ENCODE results near the gene SNCB.

SNCB gene

DNA sequence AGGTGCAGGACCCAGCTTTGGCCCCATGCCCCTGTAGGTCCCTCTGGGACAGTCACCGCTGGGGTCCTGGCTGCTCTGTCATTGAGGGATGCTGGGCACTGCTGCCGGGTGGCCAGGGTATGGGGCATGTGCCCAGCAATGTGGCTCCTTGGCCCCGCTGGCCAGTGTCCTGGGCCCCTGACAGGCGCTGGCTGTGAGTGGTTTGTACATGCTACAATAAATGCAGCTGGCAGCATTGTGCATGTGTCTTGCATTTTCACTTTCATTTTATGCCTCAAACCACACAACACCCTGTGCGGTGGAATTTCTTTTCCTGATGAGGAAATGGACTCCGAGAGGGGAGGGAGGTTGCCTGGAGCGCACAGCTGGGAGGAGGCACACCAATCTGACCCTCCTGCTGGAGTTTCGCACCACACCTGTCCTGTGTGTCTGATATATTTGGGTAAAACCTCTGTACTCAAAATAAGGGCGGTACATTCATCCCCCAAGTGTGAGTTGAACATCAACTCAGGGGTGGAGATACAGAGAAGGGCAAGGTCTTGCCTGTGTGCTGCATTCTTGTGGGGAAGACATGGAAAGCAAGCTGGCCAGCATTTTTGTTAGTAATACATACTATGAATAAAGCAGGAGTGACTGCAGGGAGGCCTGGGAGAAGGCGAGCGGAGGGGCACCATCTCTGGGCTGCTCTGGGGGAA is 28.6 kb upstream of the SNCB start:
- no peak overlapping the region for H3K27ac ChIP-seq (ENCODE audit: poor library complexity, severe bottlenecking)

DNA sequence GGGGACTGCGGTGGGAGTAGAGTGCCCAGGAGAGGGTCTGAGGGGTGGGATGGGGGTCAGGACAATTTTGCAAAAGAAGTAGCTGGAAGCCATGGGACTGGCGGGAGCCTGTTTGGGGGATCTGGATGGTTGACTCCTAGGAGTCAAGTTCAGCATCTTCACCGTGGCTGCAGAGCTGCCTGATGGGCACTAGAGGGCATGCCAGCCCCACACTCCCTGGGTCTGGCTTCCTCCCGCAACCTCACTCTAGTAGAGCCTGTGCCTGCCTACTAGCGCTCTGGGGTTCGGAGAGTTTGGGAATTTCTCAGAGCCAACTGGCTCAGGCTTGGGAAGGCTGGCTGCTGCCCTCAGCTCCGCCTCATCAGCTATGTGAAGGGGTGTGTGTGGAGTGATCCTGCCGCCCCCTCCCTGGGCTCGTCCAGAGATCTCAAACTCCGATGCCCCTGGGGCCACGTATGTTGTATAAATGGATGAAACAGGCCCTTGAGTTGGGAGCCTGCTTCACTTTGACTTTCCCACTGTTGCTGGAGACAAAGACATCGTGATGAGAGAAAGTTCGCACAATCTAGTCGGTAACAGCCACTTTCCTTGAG is 27.8 kb upstream of the SNCB start:
- peak; percentile 75 for ATAC-seq (ENCODE audit: low read depth)

More for the DNA sequence above, 28.6 kb upstream of the SNCB start:
- ATAC-seq (ENCODE audit: low read depth) (no peak), DNase-seq (ENCODE audit: low spot score) (no peak)
- no peaks in the 10 kb centered on the region for H3K4me1 ChIP-seq (ENCODE audit: insufficient read depth, poor library complexity, severe bottlenecking)
- H3K27me3 ChIP-seq (ENCODE audit: insufficient read depth, poor library complexity, severe bottlenecking) = peaks cover 2% of the 10 kb centered on the region
- H3K36me3 ChIP-seq (ENCODE audit: low read depth) = peaks cover 3% of the 10 kb centered on the region; the same call in 1 of the 2 replicates
- TF ChIP-seq, protein P1, sequence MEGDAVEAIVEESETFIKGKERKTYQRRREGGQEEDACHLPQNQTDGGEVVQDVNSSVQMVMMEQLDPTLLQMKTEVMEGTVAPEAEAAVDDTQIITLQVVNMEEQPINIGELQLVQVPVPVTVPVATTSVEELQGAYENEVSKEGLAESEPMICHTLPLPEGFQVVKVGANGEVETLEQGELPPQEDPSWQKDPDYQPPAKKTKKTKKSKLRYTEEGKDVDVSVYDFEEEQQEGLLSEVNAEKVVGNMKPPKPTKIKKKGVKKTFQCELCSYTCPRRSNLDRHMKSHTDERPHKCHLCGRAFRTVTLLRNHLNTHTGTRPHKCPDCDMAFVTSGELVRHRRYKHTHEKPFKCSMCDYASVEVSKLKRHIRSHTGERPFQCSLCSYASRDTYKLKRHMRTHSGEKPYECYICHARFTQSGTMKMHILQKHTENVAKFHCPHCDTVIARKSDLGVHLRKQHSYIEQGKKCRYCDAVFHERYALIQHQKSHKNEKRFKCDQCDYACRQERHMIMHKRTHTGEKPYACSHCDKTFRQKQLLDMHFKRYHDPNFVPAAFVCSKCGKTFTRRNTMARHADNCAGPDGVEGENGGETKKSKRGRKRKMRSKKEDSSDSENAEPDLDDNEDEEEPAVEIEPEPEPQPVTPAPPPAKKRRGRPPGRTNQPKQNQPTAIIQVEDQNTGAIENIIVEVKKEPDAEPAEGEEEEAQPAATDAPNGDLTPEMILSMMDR (IDR thresholded peaks at IDR 0.05; ENCODE audit: poor library complexity, severe bottlenecking) = no peak
- no peaks in the 10 kb centered on the region for H3K9me3 ChIP-seq (ENCODE audit: severe bottlenecking)
- H3K4me3 ChIP-seq (ENCODE audit: severe bottlenecking) = no peak overlapping the region

DNA sequence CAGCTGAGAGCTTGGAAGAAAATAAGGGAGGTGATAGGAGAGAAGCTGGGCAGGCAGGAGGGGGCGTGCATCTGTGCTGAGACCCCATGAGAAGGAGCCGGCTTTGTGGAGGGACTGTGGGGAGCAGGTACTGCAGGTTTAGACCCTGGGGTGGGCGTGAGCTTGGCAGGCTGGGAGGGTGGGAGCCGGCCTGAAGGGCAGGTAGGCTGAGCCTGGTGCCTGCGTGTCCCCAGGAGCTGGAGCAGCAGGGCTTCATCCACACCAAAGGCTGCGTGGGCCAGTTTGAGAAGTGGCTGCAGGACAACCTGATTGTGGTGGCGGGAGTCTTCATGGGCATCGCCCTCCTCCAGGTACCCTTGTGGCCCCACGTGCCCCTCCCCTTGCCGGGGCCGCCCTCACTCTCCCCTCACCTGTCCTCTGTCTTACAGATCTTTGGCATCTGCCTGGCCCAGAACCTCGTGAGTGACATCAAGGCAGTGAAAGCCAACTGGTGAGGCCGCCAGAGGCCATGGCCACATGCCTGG is 26.2 kb upstream of the SNCB start:
- H3K4me1 ChIP-seq (ENCODE audit: insufficient read depth, poor library complexity, severe bottlenecking) = no peaks in the 10 kb centered on the region
- ATAC-seq (ENCODE audit: low read depth) (no peak), DNase-seq (ENCODE audit: low spot score) (no peak)
- H3K4me3 ChIP-seq (ENCODE audit: severe bottlenecking) = no peak overlapping the region
- peaks cover 8% of the 10 kb centered on the region; the same call in 1 of the 2 replicates for H3K36me3 ChIP-seq (ENCODE audit: low read depth)
- H3K27ac ChIP-seq (ENCODE audit: poor library complexity, severe bottlenecking) = no peak overlapping the region
- TF ChIP-seq, protein P1 (IDR thresholded peaks at IDR 0.05; ENCODE audit: poor library complexity, severe bottlenecking) = no peak
- no peaks in the 10 kb centered on the region for H3K27me3 ChIP-seq (ENCODE audit: insufficient read depth, poor library complexity, severe bottlenecking)
- no peaks in the 10 kb centered on the region for H3K9me3 ChIP-seq (ENCODE audit: severe bottlenecking)

More for the DNA sequence above, 27.8 kb upstream of the SNCB start:
- Histone ChIP-seq H3K4me3 (ENCODE audit: severe bottlenecking) (no peak overlapping the region), H3K9me3 (ENCODE audit: severe bottlenecking) (no peaks in the 10 kb centered on the region), H3K4me1 (ENCODE audit: insufficient read depth, poor library complexity, severe bottlenecking) (no peaks in the 10 kb centered on the region), H3K27ac (ENCODE audit: poor library complexity, severe bottlenecking) (no peak overlapping the region), H3K27me3 (ENCODE audit: insufficient read depth, poor library complexity, severe bottlenecking) (no peaks in the 10 kb centered on the region), H3K36me3 (ENCODE audit: low read depth) (peaks cover 7% of the 10 kb centered on the region; the same call in 1 of the 2 replicates)
- no peak for DNase-seq (ENCODE audit: low spot score)
- TF ChIP-seq, protein P1 (IDR thresholded peaks at IDR 0.05; ENCODE audit: poor library complexity, severe bottlenecking) = peak; percentile 96

DNA sequence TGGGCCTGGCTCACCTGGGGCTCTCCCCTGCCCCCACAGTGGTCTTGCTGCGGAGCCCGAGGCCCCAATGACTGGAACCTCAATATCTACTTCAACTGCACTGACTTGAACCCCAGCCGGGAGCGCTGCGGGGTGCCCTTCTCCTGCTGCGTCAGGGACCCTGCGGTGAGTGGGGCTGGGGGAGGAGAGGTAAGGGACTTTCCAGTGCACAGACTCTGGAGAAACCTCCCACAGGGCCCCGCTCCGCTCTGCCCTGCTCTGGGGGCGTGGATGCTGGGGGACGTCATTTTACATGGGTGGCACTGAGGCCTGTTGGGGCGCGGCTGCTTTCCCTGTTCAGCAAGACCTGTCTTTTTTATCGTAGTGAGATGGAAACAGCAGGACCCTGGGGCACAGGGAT is 24.5 kb upstream of the SNCB start:
- Histone ChIP-seq H3K9me3 (ENCODE audit: severe bottlenecking) (no peaks in the 10 kb centered on the region), H3K4me3 (ENCODE audit: severe bottlenecking) (no peak overlapping the region), H3K27ac (ENCODE audit: poor library complexity, severe bottlenecking) (no peak overlapping the region), H3K27me3 (ENCODE audit: insufficient read depth, poor library complexity, severe bottlenecking) (no peaks in the 10 kb centered on the region), H3K36me3 (ENCODE audit: low read depth) (peaks cover 8% of the 10 kb centered on the region; the same call in 1 of the 2 replicates), H3K4me1 (ENCODE audit: insufficient read depth, poor library complexity, severe bottlenecking) (no peaks in the 10 kb centered on the region)
- ATAC-seq (ENCODE audit: low read depth) = no peak
- TF ChIP-seq, protein P1 (IDR thresholded peaks at IDR 0.05; ENCODE audit: poor library complexity, severe bottlenecking) = no peak
- DNase-seq (ENCODE audit: low spot score) = no peak

All from RWPE2 (cell line).